K562 (cell line): Measurements from ENCODE around the gene PAQR6. TPM values are rescaled to one million over a fixed set of nuclear protein-coding genes. Genes with fewer than 3 reads are reported as not detected.

Source experiments
- BRCA1 ChIP-seq, 2 experiments: fragments of 450-650 bp in 1 of 2; sonication (generic) in 1 of 2; formaldehyde crosslinking in 1 of 2; IDR thresholded peaks; 2 replicates each; pipeline versions ENCODE4 v1.5.0 to v1.6.1; 2017 to 2020; ENCODE audit warnings: mild to moderate bottlenecking in 1 of 2, missing genetic modification reagents in 1 of 2
- BRD4 ChIP-seq: fragments of 200-600 bp; sonication (generic); IDR thresholded peaks from 2 replicates; pipeline ENCODE4 v1.6.1; 2017; ENCODE audit warnings: inconsistent platforms
- FOXP1 ChIP-seq: sonication (generic); formaldehyde crosslinking; IDR thresholded peaks from 2 replicates; pipeline ENCODE4 v1.8.0; 2022; ENCODE audit warnings: mild to moderate bottlenecking, missing genetic modification reagents
- GTF2A2 ChIP-seq: IDR thresholded peaks from 2 replicates; pipeline ENCODE4 v1.6.1; 2016; ENCODE audit warnings: mild to moderate bottlenecking, missing genetic modification characterization, missing compliant biosample characterization
- GTF2F1 ChIP-seq: IDR thresholded peaks from 2 replicates; pipeline ENCODE4 v1.6.1; 2011; ENCODE audit warnings: low read depth, low read length, improper control_type of control experiment
- HIVEP1 ChIP-seq: fragments of 250-450 bp; sonication (Bioruptor Pico); IDR thresholded peaks from 2 replicates; pipeline ENCODE4 v1.4.0; 2020; ENCODE audit warnings: mild to moderate bottlenecking
- IFI16 ChIP-seq: fragments of 250-450 bp; sonication (Bioruptor Pico); IDR thresholded peaks from 2 replicates; pipeline ENCODE4 v2.1.2; 2022; ENCODE audit warnings: mild to moderate bottlenecking, inconsistent platforms
- MAFK ChIP-seq: IDR thresholded peaks from 2 replicates; pipeline ENCODE4 v1.6.1; 2011; ENCODE audit warnings: low read length, improper control_type of control experiment
- MLLT1 ChIP-seq, 2 experiments: fragments of 450-650 bp; IDR thresholded peaks; 2 replicates each; pipeline ENCODE4 v1.6.1; 2016
- MTA1 ChIP-seq: fragments of 450-650 bp; IDR thresholded peaks from 2 replicates; pipeline ENCODE4 v1.6.1; 2017; ENCODE audit warnings: borderline replicate concordance
- PHB ChIP-seq: fragments of 250-450 bp; sonication (Bioruptor Pico); IDR thresholded peaks from 2 replicates; pipeline ENCODE4 v1.5.0; 2021
- PTTG1 ChIP-seq: fragments of 450-650 bp; IDR thresholded peaks from 2 replicates; pipeline ENCODE4 v1.6.1; 2016; ENCODE audit warnings: low read depth, mild to moderate bottlenecking, missing genetic modification characterization, missing compliant biosample characterization
- RBFOX2 ChIP-seq: fragments of 200-400 bp; formaldehyde crosslinking; IDR thresholded peaks from 2 replicates; pipeline ENCODE4 v1.6.1; 2017; ENCODE audit warnings: low read depth, mild to moderate bottlenecking, low read length, moderate library complexity
- SIN3B ChIP-seq: fragments of 450-650 bp; IDR thresholded peaks from 2 replicates; pipeline ENCODE4 v1.6.1; 2017; ENCODE audit warnings: low read depth, mild to moderate bottlenecking, moderate library complexity
- SMARCA5 ChIP-seq: fragments of 450-650 bp; IDR thresholded peaks from 2 replicates; pipeline ENCODE4 v1.6.1; 2016
- SNRNP70 ChIP-seq: fragments of 200-400 bp; formaldehyde crosslinking; optimal IDR thresholded peaks from 2 replicates; pipeline ENCODE3; 2017; ENCODE audit warnings: low read depth, low read length
- SRSF7 ChIP-seq: fragments of 200-400 bp; formaldehyde crosslinking; optimal IDR thresholded peaks from 2 replicates; pipeline ENCODE3; 2017; ENCODE audit warnings: mild to moderate bottlenecking, low read depth, low read length
- ZBTB11 ChIP-seq, 3 experiments: fragments of 200-800 bp in 1 of 3; fragments of 250-450 bp in 1 of 3; fragments of 450-650 bp in 1 of 3; sonication (Bioruptor Pico) in 1 of 3; sonication (Bioruptor generic) in 1 of 3; formaldehyde crosslinking in 1 of 3; IDR thresholded peaks; 2 replicates each; pipeline versions ENCODE4 v1.6.1 to v1.8.0; 2016 to 2022; ENCODE audit warnings: mild to moderate bottlenecking in 2 of 3, missing genetic modification characterization in 2 of 3, missing compliant biosample characterization in 1 of 3, moderate library complexity in 1 of 3
- ZC3H4 ChIP-seq: sonication (generic); formaldehyde crosslinking; IDR thresholded peaks from 2 replicates; pipeline ENCODE4 v1.9.0; 2021; ENCODE audit warnings: missing genetic modification reagents, borderline replicate concordance
- ZKSCAN8 ChIP-seq: fragments of 200-800 bp; sonication (Bioruptor generic); IDR thresholded peaks from 2 replicates; pipeline ENCODE4 v1.6.1; 2016; ENCODE audit warnings: missing genetic modification characterization, missing compliant biosample characterization
- ZNF324 ChIP-seq: fragments of 250-450 bp; sonication (Bioruptor Pico); IDR thresholded peaks from 2 replicates; pipeline ENCODE4 v1.4.0; 2020; ENCODE audit warnings: mild to moderate bottlenecking
- ZNF354B ChIP-seq: fragments of 250-450 bp; sonication (Bioruptor Pico); IDR thresholded peaks from 2 replicates; pipeline ENCODE4 v1.4.0; 2020
- ZNF584 ChIP-seq: fragments of 200-800 bp; sonication (Bioruptor generic); IDR thresholded peaks from 2 replicates; pipeline ENCODE4 v1.6.1; 2016; ENCODE audit warnings: low read depth, mild to moderate bottlenecking, missing genetic modification characterization, missing compliant biosample characterization
- ZNF707 ChIP-seq: fragments of 250-450 bp; sonication (Bioruptor Pico); conservative IDR thresholded peaks from 2 replicates; pipeline ENCODE4 v1.8.0; 2022; ENCODE audit warnings: inconsistent platforms, mild to moderate bottlenecking, moderate library complexity
- ZNF77 ChIP-seq: fragments of 250-450 bp; sonication (Bioruptor Pico); IDR thresholded peaks from 2 replicates; pipeline ENCODE4 v1.5.0; 2020
- polyA plus RNA-seq, 8 experiments: library from polyadenylated mRNA; depleted of rRNA in 4 of 8; stranded (reverse) in 5 of 8; unstranded in 3 of 8; fragments of >200 nt; fragmentation: Nextera tagmentation in 2 of 8; fragmentation: Illumina TruSeq in 1 of 8; extraction: Ambion mirVana in 2 of 8; extraction: Trizol in 1 of 8; gene quantifications; 2 replicates each; pipeline versions ENCODE4 v1.2.1 to v1.2.3, GENCODE V29; 2011 to 2014; ENCODE audit warnings: inconsistent platforms in 1 of 8, missing spikeins in 1 of 8
- total RNA-seq, 7 experiments: library from RNA; depleted of rRNA in 6 of 7; stranded (reverse); fragments of >200 nt in 6 of 7; fragmentation: Illumina TruSeq in 2 of 7; extraction: Trizol in 2 of 7; gene quantifications; 2 replicates each; pipeline versions ENCODE4 v1.2.1 to v1.2.3, GENCODE V29; 2011 to 2021; ENCODE audit warnings: low replicate concordance in 1 of 7
- TF ChIP-seq, protein P1 (sequence below): fragments of 450-650 bp; IDR thresholded peaks from 2 replicates; pipeline ENCODE4 v1.6.1; 2016; ENCODE audit warnings: missing biosample characterization, missing genetic modification characterization

PAQR6 gene
- total and polyA plus RNA-seq, 9 of the 15 experiments (the other 6 are each of a cell fraction or from before 2014, with no cell fraction given) = 0.07 to 1.8 (median 0.62) TPM

GRCh38 chr1:156282479-156283222 is 34.8 kb upstream of the PAQR6 start, which contains the start of gene SMG5 (continued):
- no peak for TF ChIP-seq PTTG1
- TF ChIP-seq, protein P1, sequence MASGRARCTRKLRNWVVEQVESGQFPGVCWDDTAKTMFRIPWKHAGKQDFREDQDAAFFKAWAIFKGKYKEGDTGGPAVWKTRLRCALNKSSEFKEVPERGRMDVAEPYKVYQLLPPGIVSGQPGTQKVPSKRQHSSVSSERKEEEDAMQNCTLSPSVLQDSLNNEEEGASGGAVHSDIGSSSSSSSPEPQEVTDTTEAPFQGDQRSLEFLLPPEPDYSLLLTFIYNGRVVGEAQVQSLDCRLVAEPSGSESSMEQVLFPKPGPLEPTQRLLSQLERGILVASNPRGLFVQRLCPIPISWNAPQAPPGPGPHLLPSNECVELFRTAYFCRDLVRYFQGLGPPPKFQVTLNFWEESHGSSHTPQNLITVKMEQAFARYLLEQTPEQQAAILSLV = no peak
- TF ChIP-seq PHB (CRISPR knock-in tag) = peak; percentile 67; the same call in 1 of the 2 replicates
- TF ChIP-seq ZNF707 (CRISPR knock-in tag) = no peak
- peak; percentile 90 for TF ChIP-seq SIN3B
- no peak for TF ChIP-seq GTF2A2 (tag)
- no peak for TF ChIP-seq BRD4
- peak; percentile 100 for TF ChIP-seq RBFOX2
- TF ChIP-seq ZNF324 (CRISPR knock-in tag) = no peak
- TF ChIP-seq ZC3H4 (CRISPR knock-in tag) = no peak
- no peak for TF ChIP-seq BRCA1 (IDR thresholded peaks at IDR 0.05)
- TF ChIP-seq BRCA1 (CRISPR knock-in tag; IDR thresholded peaks at IDR 0.05) = no peak
- no peak for TF ChIP-seq SNRNP70
- TF ChIP-seq ZKSCAN8 (CRISPR knock-in tag) = no peak
- TF ChIP-seq ZBTB11 (CRISPR knock-in tag; IDR thresholded peaks at IDR 0.05) = no peak
- TF ChIP-seq ZNF354B = no peak
- no peak for TF ChIP-seq ZNF77
- no peak for TF ChIP-seq IFI16 (CRISPR knock-in tag)
- TF ChIP-seq SMARCA5 = no peak
- TF ChIP-seq MLLT1 (IDR thresholded peaks at IDR 0.05) = no peak
- TF ChIP-seq GTF2F1 = no peak
- no peak for TF ChIP-seq FOXP1 (CRISPR knock-in tag)
- TF ChIP-seq MTA1 = 0 out of 2 replicates have a peak, but pooled peaks have one; percentile 14
- no peak for TF ChIP-seq MAFK
- no peak for TF ChIP-seq SRSF7
- no peak for TF ChIP-seq ZNF584 (CRISPR knock-in tag)
- no peak for TF ChIP-seq HIVEP1 (CRISPR knock-in tag)
